WTC11 (cell line): ENCODE results near the gene TSPAN33. TPM values are rescaled to one million over a fixed set of nuclear protein-coding genes. Genes with fewer than 3 reads are reported as not detected.

Experiments used
- ATAC-seq: fragments of 200-7000 bp; cut with Tn5 transposase; 2 replicates; pipeline ENCODE4 v1.10.0; 2021; ENCODE audit warnings: mild to moderate bottlenecking, moderate library complexity
- CTCF ChIA-PET: fragments of 300-600 bp; sonication (Branson Sonifier 250); formaldehyde crosslinking; loops from one replicate; lab custom pipeline; 2021; ENCODE audit warnings: antibody characterized with exemption; lab: Charles Lee
- POLR2A ChIA-PET: fragments of 350-600 bp; sonication (Branson Sonifier 250); formaldehyde crosslinking; loops from one replicate; lab custom pipeline; 2021; ENCODE audit warnings: antibody characterized with exemption; lab: Charles Lee
- DNase-seq: peaks from one replicate; pipeline ENCODE4 v3.0.0; 2021; ENCODE audit warnings: low spot score
- H3K27ac Mint-ChIP-seq: 2 replicates; pipeline ENCODE4 v1.8.0; 2021; ENCODE audit warnings: mixed read lengths
- H3K27me3 Mint-ChIP-seq: 2 replicates; pipeline ENCODE4 v1.8.0; 2021; ENCODE audit warnings: low read depth, mild to moderate bottlenecking, moderate library complexity, mixed read lengths
- H3K36me3 Mint-ChIP-seq: 2 replicates; pipeline ENCODE4 v1.8.0; 2021; ENCODE audit warnings: mixed read lengths
- H3K4me1 Mint-ChIP-seq: 2 replicates; pipeline ENCODE4 v1.8.0; 2022; ENCODE audit warnings: mixed read lengths
- H3K4me3 Mint-ChIP-seq: 2 replicates; pipeline ENCODE4 v1.8.0; 2021; ENCODE audit warnings: mild to moderate bottlenecking, moderate library complexity, mixed read lengths
- H3K9me3 Mint-ChIP-seq: 2 replicates; pipeline ENCODE4 v1.8.0; 2021; ENCODE audit warnings: mixed read lengths
- ATF1 ChIP-seq: sonication (generic); formaldehyde crosslinking; IDR thresholded peaks from 2 replicates; pipeline ENCODE4 v1.8.1; 2023; ENCODE audit warnings: mild to moderate bottlenecking, moderate library complexity, missing genetic modification reagents
- ATF2 ChIP-seq: sonication (generic); formaldehyde crosslinking; IDR thresholded peaks from 2 replicates; pipeline ENCODE4 v1.8.1; 2022; ENCODE audit warnings: low read depth, missing genetic modification reagents, borderline replicate concordance
- CREM ChIP-seq: sonication (generic); formaldehyde crosslinking; IDR thresholded peaks from 2 replicates; pipeline ENCODE4 v1.8.1; 2022; ENCODE audit warnings: mild to moderate bottlenecking, missing genetic modification reagents, moderate library complexity
- E2F4 ChIP-seq: sonication (generic); formaldehyde crosslinking; IDR thresholded peaks from 2 replicates; pipeline ENCODE4 v1.8.1; 2022; ENCODE audit warnings: low read depth, mild to moderate bottlenecking, moderate library complexity, missing genetic modification reagents, borderline replicate concordance
- E2F5 ChIP-seq: sonication (generic); formaldehyde crosslinking; IDR thresholded peaks from 2 replicates; pipeline ENCODE4 v1.8.1; 2022; ENCODE audit warnings: mild to moderate bottlenecking, moderate library complexity, missing genetic modification reagents
- FOXK1 ChIP-seq: sonication (generic); formaldehyde crosslinking; IDR thresholded peaks from 2 replicates; pipeline ENCODE4 v1.8.0; 2022; ENCODE audit warnings: mild to moderate bottlenecking, moderate library complexity, missing genetic modification reagents
- GRHL2 ChIP-seq: fragments of 250-450 bp; sonication (Bioruptor Pico); IDR thresholded peaks from 2 replicates; pipeline ENCODE4 v1.8.0; 2022; ENCODE audit warnings: mild to moderate bottlenecking, moderate library complexity; ENCODE audit not compliant: insufficient replicate concordance, severe bottlenecking
- HMGXB4 ChIP-seq: sonication (generic); formaldehyde crosslinking; IDR thresholded peaks from 2 replicates; pipeline ENCODE4 v1.8.1; 2023; ENCODE audit warnings: mild to moderate bottlenecking, moderate library complexity, missing genetic modification reagents
- MYBL2 ChIP-seq: sonication (generic); formaldehyde crosslinking; IDR thresholded peaks from 2 replicates; pipeline ENCODE4 v1.8.1; 2023; ENCODE audit warnings: mild to moderate bottlenecking, moderate library complexity, missing genetic modification reagents
- NFATC4 ChIP-seq: fragments of 250-450 bp; sonication (Bioruptor Pico); IDR thresholded peaks from 2 replicates; pipeline ENCODE4 v1.9.0; 2021; ENCODE audit warnings: mild to moderate bottlenecking
- NR3C1 ChIP-seq: sonication (generic); formaldehyde crosslinking; conservative IDR thresholded peaks from 2 replicates; pipeline ENCODE4 v1.8.1; 2023; ENCODE audit warnings: low read depth, mild to moderate bottlenecking, missing genetic modification reagents
- PREB ChIP-seq: sonication (generic); formaldehyde crosslinking; IDR thresholded peaks from 2 replicates; pipeline ENCODE4 v1.8.1; 2022; ENCODE audit warnings: mild to moderate bottlenecking, missing genetic modification reagents, moderate library complexity, borderline replicate concordance
- TP53 ChIP-seq: sonication (generic); formaldehyde crosslinking; IDR thresholded peaks from 2 replicates; pipeline ENCODE4 v1.8.1; 2023; ENCODE audit warnings: mild to moderate bottlenecking, missing genetic modification reagents
- ZBTB43 ChIP-seq: sonication (generic); formaldehyde crosslinking; IDR thresholded peaks from 2 replicates; pipeline ENCODE4 v1.8.1; 2023; ENCODE audit warnings: mild to moderate bottlenecking, missing genetic modification reagents
- ZNF317 ChIP-seq: sonication (generic); formaldehyde crosslinking; IDR thresholded peaks from 2 replicates; pipeline ENCODE4 v1.8.1; 2023; ENCODE audit warnings: low read depth, mild to moderate bottlenecking, moderate library complexity, missing genetic modification reagents, borderline replicate concordance
- total RNA-seq: library from RNA; stranded (reverse); gene quantifications from 3 replicates; pipeline ENCODE4 v1.2.3, GENCODE V29; 2021
- TF ChIP-seq, protein P1 (sequence below): sonication (generic); formaldehyde crosslinking; IDR thresholded peaks from 2 replicates; pipeline ENCODE4 v1.8.0; 2023; ENCODE audit warnings: mild to moderate bottlenecking, missing genetic modification reagents
- TF ChIP-seq, protein P2 (sequence below): sonication (generic); formaldehyde crosslinking; conservative IDR thresholded peaks from 2 replicates; pipeline ENCODE4 v1.8.1; 2023; ENCODE audit warnings: mild to moderate bottlenecking, low read depth, missing genetic modification reagents, moderate library complexity
- TF ChIP-seq, protein P3 (sequence below): sonication (generic); formaldehyde crosslinking; IDR thresholded peaks from 2 replicates; pipeline ENCODE4 v1.8.0; 2022; ENCODE audit warnings: mild to moderate bottlenecking, missing genetic modification reagents

Gene TSPAN33
- total RNA-seq, 1 experiment from 2014 or later = 30.0 TPM

DNA sequence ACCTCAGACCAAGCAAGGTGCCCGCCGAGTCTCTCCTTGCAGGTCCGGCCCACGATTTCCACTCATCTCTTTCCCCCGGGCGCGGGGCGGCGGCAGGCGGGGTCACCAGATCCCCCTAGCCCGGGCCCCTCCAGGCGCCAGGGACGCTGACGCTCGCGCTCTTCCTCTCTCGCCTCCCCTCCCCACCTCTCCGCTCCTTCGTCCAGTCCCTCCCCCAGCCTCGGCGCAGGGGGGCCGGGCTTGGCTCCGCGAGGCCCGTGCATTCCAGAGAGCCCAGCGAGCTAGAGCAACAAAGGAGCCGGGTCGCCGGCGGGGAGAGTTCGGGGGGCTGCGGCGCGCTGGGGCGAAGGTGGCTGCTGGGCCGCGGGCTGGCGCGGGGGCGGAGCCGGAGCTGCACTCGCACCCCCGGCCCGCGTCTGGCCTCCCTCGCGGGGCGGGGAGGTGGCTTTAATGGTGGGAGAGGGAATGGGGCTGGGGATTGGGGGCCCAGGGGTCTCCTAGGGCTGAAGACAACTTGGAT lies 43.9 kb downstream of the TSPAN33 start, which contains the start of gene SMO (continued):
- peak; percentile 82 for TF ChIP-seq HMGXB4
- no peak for TF ChIP-seq GRHL2
- peak; percentile 76; the same call in 1 of the 2 replicates for TF ChIP-seq TP53
- TF ChIP-seq E2F4 (CRISPR knock-in tag) = peak; percentile 48; the same call in 1 of the 2 replicates
- TF ChIP-seq, protein P1, sequence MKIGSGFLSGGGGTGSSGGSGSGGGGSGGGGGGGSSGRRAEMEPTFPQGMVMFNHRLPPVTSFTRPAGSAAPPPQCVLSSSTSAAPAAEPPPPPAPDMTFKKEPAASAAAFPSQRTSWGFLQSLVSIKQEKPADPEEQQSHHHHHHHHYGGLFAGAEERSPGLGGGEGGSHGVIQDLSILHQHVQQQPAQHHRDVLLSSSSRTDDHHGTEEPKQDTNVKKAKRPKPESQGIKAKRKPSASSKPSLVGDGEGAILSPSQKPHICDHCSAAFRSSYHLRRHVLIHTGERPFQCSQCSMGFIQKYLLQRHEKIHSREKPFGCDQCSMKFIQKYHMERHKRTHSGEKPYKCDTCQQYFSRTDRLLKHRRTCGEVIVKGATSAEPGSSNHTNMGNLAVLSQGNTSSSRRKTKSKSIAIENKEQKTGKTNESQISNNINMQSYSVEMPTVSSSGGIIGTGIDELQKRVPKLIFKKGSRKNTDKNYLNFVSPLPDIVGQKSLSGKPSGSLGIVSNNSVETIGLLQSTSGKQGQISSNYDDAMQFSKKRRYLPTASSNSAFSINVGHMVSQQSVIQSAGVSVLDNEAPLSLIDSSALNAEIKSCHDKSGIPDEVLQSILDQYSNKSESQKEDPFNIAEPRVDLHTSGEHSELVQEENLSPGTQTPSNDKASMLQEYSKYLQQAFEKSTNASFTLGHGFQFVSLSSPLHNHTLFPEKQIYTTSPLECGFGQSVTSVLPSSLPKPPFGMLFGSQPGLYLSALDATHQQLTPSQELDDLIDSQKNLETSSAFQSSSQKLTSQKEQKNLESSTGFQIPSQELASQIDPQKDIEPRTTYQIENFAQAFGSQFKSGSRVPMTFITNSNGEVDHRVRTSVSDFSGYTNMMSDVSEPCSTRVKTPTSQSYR (CRISPR knock-in tag) = peak; percentile 83
- TF ChIP-seq ZNF317 (CRISPR knock-in tag) = 0 out of 2 replicates have a peak, but pooled peaks have one; percentile 42
- TF ChIP-seq ATF2 (CRISPR knock-in tag) = no peak
- TF ChIP-seq, protein P2, sequence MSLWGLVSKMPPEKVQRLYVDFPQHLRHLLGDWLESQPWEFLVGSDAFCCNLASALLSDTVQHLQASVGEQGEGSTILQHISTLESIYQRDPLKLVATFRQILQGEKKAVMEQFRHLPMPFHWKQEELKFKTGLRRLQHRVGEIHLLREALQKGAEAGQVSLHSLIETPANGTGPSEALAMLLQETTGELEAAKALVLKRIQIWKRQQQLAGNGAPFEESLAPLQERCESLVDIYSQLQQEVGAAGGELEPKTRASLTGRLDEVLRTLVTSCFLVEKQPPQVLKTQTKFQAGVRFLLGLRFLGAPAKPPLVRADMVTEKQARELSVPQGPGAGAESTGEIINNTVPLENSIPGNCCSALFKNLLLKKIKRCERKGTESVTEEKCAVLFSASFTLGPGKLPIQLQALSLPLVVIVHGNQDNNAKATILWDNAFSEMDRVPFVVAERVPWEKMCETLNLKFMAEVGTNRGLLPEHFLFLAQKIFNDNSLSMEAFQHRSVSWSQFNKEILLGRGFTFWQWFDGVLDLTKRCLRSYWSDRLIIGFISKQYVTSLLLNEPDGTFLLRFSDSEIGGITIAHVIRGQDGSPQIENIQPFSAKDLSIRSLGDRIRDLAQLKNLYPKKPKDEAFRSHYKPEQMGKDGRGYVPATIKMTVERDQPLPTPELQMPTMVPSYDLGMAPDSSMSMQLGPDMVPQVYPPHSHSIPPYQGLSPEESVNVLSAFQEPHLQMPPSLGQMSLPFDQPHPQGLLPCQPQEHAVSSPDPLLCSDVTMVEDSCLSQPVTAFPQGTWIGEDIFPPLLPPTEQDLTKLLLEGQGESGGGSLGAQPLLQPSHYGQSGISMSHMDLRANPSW (CRISPR knock-in tag) = no peak
- peak; percentile 80; the same call in 1 of the 2 replicates for TF ChIP-seq FOXK1

- 0 out of 2 replicates have a peak, but pooled peaks cover 4% of the 10 kb centered on the region for H3K9me3 Mint-ChIP-seq
- peak; percentile 19 for ATAC-seq
- peak overlapping the region; percentile 96 for H3K4me3 Mint-ChIP-seq
- CTCF ChIA-PET = interaction anchor here (0.7 to 5.8 kb wide), 9 partner anchors 19 to 179 kb away, joined by 3 to 36 read pairs (median 5); no protein-coding TSS in a partner anchor
- peak; percentile 46 for DNase-seq
- POLR2A ChIA-PET = interaction anchor here (0.5 to 2.4 kb wide), 7 partner anchors 20 to 316 kb away, joined by 3 to 27 read pairs (median 4); partner anchors contain the start of genes AHCYL2 and TNPO3
- peaks cover 13% of the 10 kb centered on the region for H3K36me3 Mint-ChIP-seq
- H3K4me1 Mint-ChIP-seq = peaks cover 41% of the 10 kb centered on the region
- H3K27me3 Mint-ChIP-seq = peaks cover 30% of the 10 kb centered on the region
- H3K27ac Mint-ChIP-seq = peak overlapping the region; percentile 53; the same call in 1 of the 2 replicates
- TF ChIP-seq E2F5 (peak; percentile 58; the same call in 1 of the 2 replicates), PREB (CRISPR knock-in tag) (no peak), NFATC4 (CRISPR knock-in tag) (no peak; the same call in 1 of the 2 replicates), MYBL2 (CRISPR knock-in tag) (0 out of 2 replicates have a peak, but pooled peaks have one; percentile 20), NR3C1 (CRISPR knock-in tag) (0 out of 2 replicates have a peak, but pooled peaks have one; percentile 54), ZBTB43 (0 out of 2 replicates have a peak, but pooled peaks have one; percentile 27), FOXK1 (peak; percentile 50; the same call in 1 of the 2 replicates), CREM (CRISPR knock-in tag) (0 out of 2 replicates have a peak, but pooled peaks have one; percentile 30), ATF1 (CRISPR knock-in tag) (0 out of 2 replicates have a peak, but pooled peaks have one; percentile 14)
- TF ChIP-seq, protein P3, sequence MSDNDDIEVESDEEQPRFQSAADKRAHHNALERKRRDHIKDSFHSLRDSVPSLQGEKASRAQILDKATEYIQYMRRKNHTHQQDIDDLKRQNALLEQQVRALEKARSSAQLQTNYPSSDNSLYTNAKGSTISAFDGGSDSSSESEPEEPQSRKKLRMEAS (CRISPR knock-in tag) = 0 out of 2 replicates have a peak, but pooled peaks have one; percentile 33
Observed at GRCh38 chr7:129188892-129189660, 44.6 kb downstream of the TSPAN33 start.
